Progenitor cell of endocrine pancreas (in vitro differentiated cells): Measurements from ENCODE around the gene PEX12. TPM values are rescaled to one million over a fixed set of nuclear protein-coding genes. Genes with fewer than 3 reads are reported as not detected.
A peak's percentile ranks its signal among the peaks of the same experiment; 100 is the strongest.
"Not testable (repeated sequence)": the region's sequence is repeated elsewhere in the genome, so short reads cannot be mapped to it uniquely, and the experiment has no call there.

ENCODE experiments used
- DNase-seq: peaks from one replicate; pipeline ENCODE4 v3.0.0; 2021; ENCODE audit warnings: low spot score; ENCODE audit not compliant: unreplicated experiment
- H3K27ac Mint-ChIP-seq: 2 replicates; pipeline ENCODE4 v1.8.0; 2021; ENCODE audit warnings: mild to moderate bottlenecking, moderate library complexity, mixed read lengths
- H3K27me3 Mint-ChIP-seq: 2 replicates; pipeline ENCODE4 v1.8.0; 2021; ENCODE audit warnings: mixed read lengths
- H3K36me3 Mint-ChIP-seq: 2 replicates; pipeline ENCODE4 v1.8.0; 2022; ENCODE audit warnings: mixed read lengths; ENCODE audit not compliant: insufficient read depth
- H3K4me1 Mint-ChIP-seq: 2 replicates; pipeline ENCODE4 v1.8.0; 2021; ENCODE audit warnings: low read depth, mixed read lengths
- H3K4me3 Mint-ChIP-seq: 2 replicates; pipeline ENCODE4 v1.8.0; 2021; ENCODE audit warnings: low read depth, mild to moderate bottlenecking, moderate library complexity, mixed read lengths
- H3K9me3 Mint-ChIP-seq: 2 replicates; pipeline ENCODE4 v1.8.0; 2021; ENCODE audit warnings: low read depth, mixed read lengths
- total RNA-seq: library from RNA; stranded (reverse); gene quantifications from 2 replicates; pipeline ENCODE4 v1.2.1, GENCODE V29; 2021
- TF ChIP-seq, protein P1 (sequence below): fragments of 200-600 bp; sonication (generic); IDR thresholded peaks from one replicate; pipeline ENCODE4 v1.5.0; 2021; ENCODE audit warnings: antibody characterized with exemption, mild to moderate bottlenecking; ENCODE audit not compliant: unreplicated experiment

The PEX12 gene
- total RNA-seq, 1 donor from 2014 or later, result 4.2 TPM

DNA sequence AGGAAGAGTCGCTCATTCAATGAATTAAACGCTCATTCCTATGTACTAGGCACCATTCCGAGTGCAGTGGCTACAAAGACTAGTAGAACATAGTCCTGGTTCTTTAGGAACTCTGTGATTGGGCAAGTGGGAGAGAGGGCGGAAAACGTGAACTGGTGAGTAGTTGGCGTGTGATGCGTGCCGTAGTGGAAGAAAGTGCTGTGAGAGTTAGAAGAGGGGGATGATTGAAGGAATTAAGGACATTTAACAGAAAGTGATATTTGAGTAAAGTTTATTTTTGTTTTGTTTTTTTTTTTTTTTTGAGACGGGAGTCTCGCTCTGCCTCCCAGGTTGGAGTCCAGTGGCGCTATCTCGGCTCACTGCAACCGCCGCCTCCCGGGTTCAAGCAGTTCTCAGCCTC is 9.8 kb downstream of the PEX12 start:
- Mint-ChIP-seq H3K9me3 (no peaks in the 10 kb centered on the region), H3K36me3 (no peaks in the 10 kb centered on the region), H3K27ac (peak overlapping the region; percentile 99), H3K4me3 (peak overlapping the region; percentile 93), H3K27me3 (peaks cover 35% of the 10 kb centered on the region), H3K4me1 (peaks cover 16% of the 10 kb centered on the region)
- TF ChIP-seq, protein P1, sequence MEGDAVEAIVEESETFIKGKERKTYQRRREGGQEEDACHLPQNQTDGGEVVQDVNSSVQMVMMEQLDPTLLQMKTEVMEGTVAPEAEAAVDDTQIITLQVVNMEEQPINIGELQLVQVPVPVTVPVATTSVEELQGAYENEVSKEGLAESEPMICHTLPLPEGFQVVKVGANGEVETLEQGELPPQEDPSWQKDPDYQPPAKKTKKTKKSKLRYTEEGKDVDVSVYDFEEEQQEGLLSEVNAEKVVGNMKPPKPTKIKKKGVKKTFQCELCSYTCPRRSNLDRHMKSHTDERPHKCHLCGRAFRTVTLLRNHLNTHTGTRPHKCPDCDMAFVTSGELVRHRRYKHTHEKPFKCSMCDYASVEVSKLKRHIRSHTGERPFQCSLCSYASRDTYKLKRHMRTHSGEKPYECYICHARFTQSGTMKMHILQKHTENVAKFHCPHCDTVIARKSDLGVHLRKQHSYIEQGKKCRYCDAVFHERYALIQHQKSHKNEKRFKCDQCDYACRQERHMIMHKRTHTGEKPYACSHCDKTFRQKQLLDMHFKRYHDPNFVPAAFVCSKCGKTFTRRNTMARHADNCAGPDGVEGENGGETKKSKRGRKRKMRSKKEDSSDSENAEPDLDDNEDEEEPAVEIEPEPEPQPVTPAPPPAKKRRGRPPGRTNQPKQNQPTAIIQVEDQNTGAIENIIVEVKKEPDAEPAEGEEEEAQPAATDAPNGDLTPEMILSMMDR, result no peak
- DNase-seq, result no peak

DNA sequence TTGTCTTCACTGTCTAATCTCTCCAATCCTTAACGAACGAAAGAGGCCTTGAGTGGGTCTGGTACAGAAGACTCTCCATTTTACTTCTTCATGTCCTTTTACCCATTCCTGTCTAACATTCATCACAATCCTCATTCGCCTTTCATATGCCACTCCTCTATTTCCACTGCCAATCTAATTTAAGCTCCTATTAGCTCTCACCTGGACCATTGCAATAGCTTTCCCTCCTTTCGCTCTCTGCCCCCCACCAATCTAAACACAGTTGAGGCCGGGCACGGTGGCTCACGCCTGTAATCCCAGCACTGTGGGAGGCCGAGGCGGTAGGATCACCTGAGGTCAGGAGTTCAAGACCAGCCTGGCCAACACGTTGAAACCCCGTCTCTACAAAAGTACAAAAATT is 11.4 kb downstream of the PEX12 start:
- Mint-ChIP-seq H3K4me1 (peaks cover 16% of the 10 kb centered on the region), H3K27me3 (peaks cover 39% of the 10 kb centered on the region), H3K9me3 (no peaks in the 10 kb centered on the region), H3K4me3 (peak overlapping the region; percentile 93), H3K36me3 (no peaks in the 10 kb centered on the region), H3K27ac (peak overlapping the region; percentile 71)
- TF ChIP-seq, protein P1, result no peak
- no peak for DNase-seq

DNA sequence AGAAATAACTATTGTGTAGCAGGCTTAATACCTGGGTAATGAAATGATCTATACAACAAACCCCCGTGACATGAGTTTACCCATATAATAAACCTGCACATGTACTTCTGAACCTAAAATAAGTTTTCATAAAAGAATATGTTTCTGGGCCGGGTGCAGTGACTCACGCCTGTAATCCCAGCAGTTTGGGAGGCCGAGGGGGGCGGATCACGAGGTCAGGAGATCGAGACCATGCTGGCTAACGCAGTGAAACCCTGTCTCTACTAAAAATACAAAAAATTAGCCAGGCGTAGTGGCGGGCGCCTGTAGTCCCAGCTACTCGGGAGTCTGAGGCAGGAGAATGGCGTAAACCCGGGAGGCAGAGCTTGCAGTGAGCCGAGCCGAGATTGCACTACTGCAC is 15.2 kb downstream of the PEX12 start:
- H3K27me3 Mint-ChIP-seq, result peaks cover 55% of the 10 kb centered on the region
- not testable (repeated sequence) for DNase-seq, H3K27ac Mint-ChIP-seq, H3K9me3 Mint-ChIP-seq, H3K4me3 Mint-ChIP-seq, H3K4me1 Mint-ChIP-seq, H3K36me3 Mint-ChIP-seq

- H3K27me3 Mint-ChIP-seq, result peaks cover 50% of the 10 kb centered on the region
- H3K36me3 Mint-ChIP-seq, result no peaks in the 10 kb centered on the region
- H3K4me1 Mint-ChIP-seq, result peaks cover 2% of the 10 kb centered on the region
- H3K9me3 Mint-ChIP-seq, result no peaks in the 10 kb centered on the region
- no peak for DNase-seq
- TF ChIP-seq, protein P1, result no peak
- H3K4me3 Mint-ChIP-seq, result no peak within 1 kb of the TSS
- H3K27ac Mint-ChIP-seq, result no peak within 1 kb of the TSS
Observed at GRCh38 chr17:35560703-35561102, 17.7 kb downstream of the PEX12 start, which contains the start of gene SLFN14. SLFN14 (minus strand) TSS chr17:35560819; CDS start chr17:35558062, 2,757 bp downstream.

GRCh38 chr17:35559495-35560210 is 18.7 kb downstream of the PEX12 start:
- Mint-ChIP-seq H3K9me3 (no peaks in the 10 kb centered on the region), H3K4me3 (no peak overlapping the region), H3K4me1 (peaks cover 2% of the 10 kb centered on the region), H3K36me3 (no peaks in the 10 kb centered on the region), H3K27me3 (peaks cover 41% of the 10 kb centered on the region), H3K27ac (no peak overlapping the region)
- TF ChIP-seq, protein P1, result no peak
- no peak for DNase-seq

GRCh38 chr17:35557353-35557752 is 21.0 kb downstream of the PEX12 start:
- H3K4me1 Mint-ChIP-seq, result peaks cover 2% of the 10 kb centered on the region
- H3K9me3 Mint-ChIP-seq, result no peaks in the 10 kb centered on the region
- H3K27ac Mint-ChIP-seq, result no peak overlapping the region
- H3K36me3 Mint-ChIP-seq, result no peaks in the 10 kb centered on the region
- no peak overlapping the region for H3K4me3 Mint-ChIP-seq
- no peak for DNase-seq
- TF ChIP-seq, protein P1, result no peak
- peaks cover 33% of the 10 kb centered on the region for H3K27me3 Mint-ChIP-seq
